ENCODE results near the gene OR1E2.
"Not testable (repeated sequence)": the region's sequence is repeated elsewhere in the genome, so short reads cannot be mapped to it uniquely, and the experiment has no call there.

The OR1E2 gene

DNA sequence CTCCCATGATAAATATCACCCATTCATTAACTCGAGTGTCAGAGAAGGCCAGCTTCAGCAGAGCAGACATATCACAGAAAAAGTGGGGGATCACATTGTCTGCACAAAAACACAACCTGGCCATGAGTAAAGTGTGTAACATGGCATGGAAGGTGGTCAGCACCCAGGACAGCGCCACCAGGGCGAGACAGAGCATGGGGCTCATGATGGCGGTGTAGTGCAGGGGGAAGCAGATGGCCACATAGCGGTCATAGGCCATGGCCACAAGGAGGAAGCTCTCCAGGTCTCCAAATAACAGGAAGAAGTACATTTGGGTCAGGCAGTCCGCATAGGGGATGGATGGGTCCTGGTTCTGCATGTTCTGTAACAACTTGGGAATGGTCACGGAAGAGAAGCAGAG lies 35.8 kb downstream of the OR1E2 start:
- not testable (repeated sequence) for DNase-seq

DNA sequence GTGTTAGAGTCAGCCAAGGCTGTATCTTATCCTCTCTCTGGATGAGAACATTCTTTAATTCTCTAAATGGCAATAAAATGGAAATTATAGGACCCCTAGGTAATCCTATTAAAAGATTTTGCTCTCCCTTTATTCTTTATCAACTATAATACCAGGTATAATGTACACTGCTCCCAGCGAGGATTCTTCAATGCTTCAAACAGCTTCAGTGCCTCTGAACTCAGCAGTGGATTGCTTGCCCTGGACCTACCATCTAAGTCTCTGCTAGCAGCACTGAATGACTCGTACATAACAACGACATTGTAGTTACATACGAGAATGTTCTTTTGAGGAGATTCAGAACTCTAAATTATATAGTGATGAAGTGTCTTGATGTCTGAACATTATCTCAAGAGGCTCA lies 43.9 kb downstream of the OR1E2 start:
- no peak for DNase-seq

DNA sequence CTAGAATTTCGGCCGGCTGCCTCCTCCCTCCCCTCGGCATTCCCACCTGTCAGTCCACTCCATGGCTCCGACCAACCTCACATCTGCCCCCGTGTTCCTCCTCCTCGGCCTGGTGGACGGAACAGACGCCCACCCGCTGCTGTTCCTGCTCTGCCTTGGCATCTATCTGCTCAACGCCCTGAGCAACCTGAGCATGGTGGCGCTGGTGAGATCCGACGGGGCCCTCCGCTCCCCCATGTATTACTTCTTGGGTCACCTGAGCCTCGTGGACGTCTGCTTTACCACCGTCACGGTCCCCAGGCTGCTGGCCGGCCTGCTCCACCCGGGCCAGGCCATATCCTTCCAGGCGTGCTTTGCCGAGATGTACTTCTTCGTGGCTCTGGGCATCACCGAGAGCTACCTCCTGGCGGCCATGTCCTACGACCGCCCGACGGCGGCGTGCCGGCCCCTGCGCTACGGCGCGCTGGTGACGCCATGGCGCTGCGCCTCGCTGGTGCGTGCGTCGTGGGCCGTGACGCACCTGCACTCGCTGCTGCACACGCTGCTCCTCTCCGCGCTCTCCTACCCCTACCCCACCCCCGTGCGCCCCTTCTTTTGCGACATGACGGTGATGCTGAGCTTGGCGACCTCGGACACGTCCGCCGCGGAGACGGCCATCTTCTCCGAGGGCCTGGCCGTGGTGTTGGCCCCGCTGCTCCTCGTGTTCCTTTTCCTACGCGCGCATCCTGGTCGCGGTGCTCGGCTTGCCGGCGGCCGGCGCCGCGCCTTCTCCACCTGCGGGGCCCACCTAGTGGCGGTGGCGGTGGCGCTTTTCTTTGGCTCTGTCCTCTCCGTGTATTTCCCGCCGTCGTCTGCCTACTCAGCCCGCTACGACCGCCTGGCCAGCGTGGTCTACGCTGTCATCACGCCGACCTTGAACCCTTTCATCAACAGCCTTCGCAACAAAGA lies 47.5 kb downstream of the OR1E2 start, which contains the start of gene OR3A2:
TSS of gene OR3A2 (minus strand) at position 440 of the 948 bp plus-strand sequence.
- DNase-seq: peak; percentile 3

Measured in fibroblast of upper back skin (primary cell).